SK-N-SH treated with all-trans-retinoic acid at 6 μM for 48 hours (cell line): ENCODE results near the gene FUT7.

Source experiments
- ATAC-seq: fragments of 200-7000 bp; cut with Tn5 transposase; 3 replicates; pipeline ENCODE4 v1.9.1; 2020; ENCODE audit warnings: mild to moderate bottlenecking, moderate library complexity
- ARNTL ChIP-seq: fragments of 450-650 bp; formaldehyde crosslinking; IDR thresholded peaks from 2 replicates; pipeline ENCODE4 v1.5.0; 2020; ENCODE audit warnings: low read depth, mild to moderate bottlenecking, moderate library complexity, borderline replicate concordance
- BACH2 ChIP-seq: fragments of 250-450 bp; sonication (Bioruptor Pico); IDR thresholded peaks from 2 replicates; pipeline ENCODE4 v1.9.0; 2021; ENCODE audit warnings: mild to moderate bottlenecking, borderline replicate concordance
- CREB5 ChIP-seq: fragments of 250-450 bp; sonication (Bioruptor Pico); IDR thresholded peaks from 2 replicates; pipeline ENCODE4 v1.5.1; 2020; ENCODE audit warnings: low read depth, mild to moderate bottlenecking, moderate library complexity
- CSDC2 ChIP-seq: fragments of 250-450 bp; sonication (Bioruptor Pico); IDR thresholded peaks from 2 replicates; pipeline ENCODE4 v1.5.0; 2020; ENCODE audit warnings: mild to moderate bottlenecking, moderate library complexity
- CSRNP3 ChIP-seq: fragments of 250-450 bp; sonication (Bioruptor Pico); IDR thresholded peaks from 2 replicates; pipeline ENCODE4 v1.5.1; 2021; ENCODE audit warnings: mild to moderate bottlenecking, moderate library complexity
- ESRRG ChIP-seq: fragments of 250-450 bp; sonication (Bioruptor Pico); IDR thresholded peaks from 2 replicates; pipeline ENCODE4 v1.6.1; 2021; ENCODE audit warnings: mild to moderate bottlenecking
- ISL1 ChIP-seq: fragments of 250-450 bp; sonication (Bioruptor Pico); IDR thresholded peaks from 2 replicates; pipeline ENCODE4 v2.1.2; 2022; ENCODE audit warnings: mild to moderate bottlenecking, moderate library complexity
- OSR1 ChIP-seq: fragments of 250-450 bp; sonication (Bioruptor Pico); IDR thresholded peaks from 2 replicates; pipeline ENCODE4 v1.8.0; 2022; ENCODE audit warnings: moderate library complexity, mild to moderate bottlenecking, inconsistent platforms
- POU6F1 ChIP-seq: fragments of 250-450 bp; sonication (Bioruptor Pico); IDR thresholded peaks from 2 replicates; pipeline ENCODE4 v1.8.0; 2021; ENCODE audit warnings: low read depth, mild to moderate bottlenecking, moderate library complexity, borderline replicate concordance
- PPARA ChIP-seq: fragments of 250-450 bp; sonication (Bioruptor Pico); IDR thresholded peaks from 2 replicates; pipeline ENCODE4 v1.5.0; 2020; ENCODE audit warnings: mild to moderate bottlenecking, borderline replicate concordance
- RARB ChIP-seq: fragments of 250-450 bp; sonication (Bioruptor Pico); IDR thresholded peaks from 2 replicates; pipeline ENCODE4 v1.8.0; 2021; ENCODE audit warnings: mild to moderate bottlenecking, moderate library complexity
- SNAI2 ChIP-seq: fragments of 250-450 bp; sonication (Bioruptor Pico); IDR thresholded peaks from 2 replicates; pipeline ENCODE4 v1.5.0; 2020; ENCODE audit warnings: mild to moderate bottlenecking, moderate library complexity
- TOX ChIP-seq: fragments of 250-450 bp; sonication (Bioruptor Pico); IDR thresholded peaks from 2 replicates; pipeline ENCODE4 v1.8.0; 2021; ENCODE audit warnings: mild to moderate bottlenecking, moderate library complexity, borderline replicate concordance
- ZC3H10 ChIP-seq: fragments of 250-450 bp; sonication (Bioruptor Pico); IDR thresholded peaks from 2 replicates; pipeline ENCODE4 v1.5.1; 2021; ENCODE audit warnings: mild to moderate bottlenecking, moderate library complexity
- ZFP3 ChIP-seq: fragments of 250-450 bp; sonication (Bioruptor Pico); IDR thresholded peaks from 2 replicates; pipeline ENCODE4 v1.5.0; 2020; ENCODE audit warnings: mild to moderate bottlenecking, moderate library complexity
- ZFP30 ChIP-seq: fragments of 450-650 bp; formaldehyde crosslinking; IDR thresholded peaks from 2 replicates; pipeline ENCODE4 v1.5.0; 2022; ENCODE audit warnings: mild to moderate bottlenecking, moderate library complexity
- ZNF565 ChIP-seq: fragments of 450-650 bp; formaldehyde crosslinking; conservative IDR thresholded peaks from 2 replicates; pipeline ENCODE4 v1.5.0; 2020; ENCODE audit warnings: low read depth, mild to moderate bottlenecking, moderate library complexity
- ZNF70 ChIP-seq: fragments of 450-650 bp; formaldehyde crosslinking; IDR thresholded peaks from 2 replicates; pipeline ENCODE4 v1.5.0; 2020; ENCODE audit warnings: mild to moderate bottlenecking, moderate library complexity
- ZNF8 ChIP-seq: fragments of 450-650 bp; formaldehyde crosslinking; IDR thresholded peaks from 2 replicates; pipeline ENCODE4 v1.5.0; 2020; ENCODE audit warnings: mild to moderate bottlenecking, moderate library complexity
- TF ChIP-seq, protein P1 (sequence below): fragments of 250-450 bp; sonication (Bioruptor Pico); IDR thresholded peaks from 2 replicates; pipeline ENCODE4 v1.8.0; 2020; ENCODE audit warnings: mild to moderate bottlenecking, moderate library complexity, borderline replicate concordance

The FUT7 gene

GRCh38 chr9:136997371-136997770 is 34.5 kb downstream of the FUT7 start:
- ATAC-seq = no peak
- TF ChIP-seq SNAI2 (CRISPR knock-in tag) (no peak), CSDC2 (no peak), ZFP30 (CRISPR knock-in tag) (no peak), RARB (CRISPR knock-in tag) (no peak), ZNF565 (CRISPR knock-in tag) (no peak), POU6F1 (CRISPR knock-in tag) (no peak)
- TF ChIP-seq, protein P1, sequence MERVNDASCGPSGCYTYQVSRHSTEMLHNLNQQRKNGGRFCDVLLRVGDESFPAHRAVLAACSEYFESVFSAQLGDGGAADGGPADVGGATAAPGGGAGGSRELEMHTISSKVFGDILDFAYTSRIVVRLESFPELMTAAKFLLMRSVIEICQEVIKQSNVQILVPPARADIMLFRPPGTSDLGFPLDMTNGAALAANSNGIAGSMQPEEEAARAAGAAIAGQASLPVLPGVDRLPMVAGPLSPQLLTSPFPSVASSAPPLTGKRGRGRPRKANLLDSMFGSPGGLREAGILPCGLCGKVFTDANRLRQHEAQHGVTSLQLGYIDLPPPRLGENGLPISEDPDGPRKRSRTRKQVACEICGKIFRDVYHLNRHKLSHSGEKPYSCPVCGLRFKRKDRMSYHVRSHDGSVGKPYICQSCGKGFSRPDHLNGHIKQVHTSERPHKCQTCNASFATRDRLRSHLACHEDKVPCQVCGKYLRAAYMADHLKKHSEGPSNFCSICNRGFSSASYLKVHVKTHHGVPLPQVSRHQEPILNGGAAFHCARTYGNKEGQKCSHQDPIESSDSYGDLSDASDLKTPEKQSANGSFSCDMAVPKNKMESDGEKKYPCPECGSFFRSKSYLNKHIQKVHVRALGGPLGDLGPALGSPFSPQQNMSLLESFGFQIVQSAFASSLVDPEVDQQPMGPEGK (CRISPR knock-in tag) = no peak

GRCh38 chr9:136996361-136997292 is 35.3 kb downstream of the FUT7 start, which contains the start of gene CLIC3:
Gene CLIC3, minus strand, starts transcription at chr9:136996568. Its CDS starts 25 bp downstream, at chr9:136996543.
- TF ChIP-seq ZNF8 (CRISPR knock-in tag) (no peak), PPARA (no peak)
- ATAC-seq = peak; percentile 32

- TF ChIP-seq ZFP3 = no peak
- TF ChIP-seq PPARA = no peak
- TF ChIP-seq ARNTL (CRISPR knock-in tag) = no peak
- no peak for TF ChIP-seq ZFP30 (CRISPR knock-in tag)
- no peak for TF ChIP-seq CSRNP3
- TF ChIP-seq, protein P1 (CRISPR knock-in tag) = no peak
- TF ChIP-seq ZNF565 (CRISPR knock-in tag) = no peak
- TF ChIP-seq CSDC2 = no peak
- no peak for TF ChIP-seq BACH2
- TF ChIP-seq ESRRG = no peak
- no peak for TF ChIP-seq ZNF8 (CRISPR knock-in tag)
- TF ChIP-seq ZC3H10 (CRISPR knock-in tag) = no peak
- no peak for TF ChIP-seq OSR1 (CRISPR knock-in tag)
- no peak for TF ChIP-seq SNAI2 (CRISPR knock-in tag)
- TF ChIP-seq ISL1 (CRISPR knock-in tag) = no peak
- peak; percentile 35 for ATAC-seq
These were observed 36.0 kb downstream of the FUT7 start for GRCh38 chr9:136995772-136996311.

DNA sequence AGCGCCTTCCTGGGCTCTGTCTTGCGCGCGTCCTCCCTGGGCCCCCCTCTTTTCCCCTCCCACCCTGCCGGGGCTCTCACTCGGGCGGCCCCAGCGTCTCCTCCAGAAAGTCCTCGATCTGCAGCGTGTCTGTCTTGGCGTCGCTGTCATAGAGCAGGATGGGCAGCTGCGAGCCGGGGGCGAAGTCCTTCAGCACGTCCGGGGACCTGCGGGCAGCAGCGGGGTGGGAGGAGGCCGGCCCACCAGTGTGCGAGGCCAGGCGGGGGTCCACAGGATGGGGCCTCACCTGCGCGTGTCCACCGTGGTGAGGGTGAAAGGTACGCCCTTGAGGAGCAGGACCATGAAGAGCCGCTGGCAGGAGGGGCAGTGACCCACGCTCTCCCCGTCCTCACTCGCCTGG is 36.5 kb downstream of the FUT7 start:
- no peak for ATAC-seq
- TF ChIP-seq SNAI2 (CRISPR knock-in tag) (no peak), ZFP30 (CRISPR knock-in tag) (no peak), ZNF70 (no peak), CREB5 (CRISPR knock-in tag) (no peak), TOX (CRISPR knock-in tag) (no peak), ESRRG (no peak), ARNTL (CRISPR knock-in tag) (no peak), CSRNP3 (no peak), POU6F1 (CRISPR knock-in tag) (no peak), ZFP3 (no peak)
